Liver (tissue), 9 donors: ENCODE data around the gene PATJ. TPM values are rescaled to one million over a fixed set of nuclear protein-coding genes. Genes with fewer than 3 reads are reported as not detected.

ENCODE experiments used
- DNase-seq: peaks from one replicate; pipeline ENCODE4 v3.0.0-alpha.2; 2017; ENCODE audit warnings: low spot score
- H3K27ac ChIP-seq, 2 donors: one replicate each; pipeline ENCODE4 v1.7.0; 2013; ENCODE audit warnings: inconsistent platforms in 2 of 2, low read length in 2 of 2, control low read depth in 1 of 2, low read depth in 1 of 2, mild to moderate bottlenecking in 1 of 2
- H3K27me3 ChIP-seq, 4 donors: one replicate each; pipeline versions ENCODE4 v1.6.1 to v1.7.0; 2013; ENCODE audit warnings: low read length in 3 of 4, inconsistent platforms in 1 of 4, mild to moderate bottlenecking in 1 of 4, moderate library complexity in 1 of 4; ENCODE audit not compliant: control insufficient read depth in 4 of 4, insufficient read depth in 4 of 4
- H3K36me3 ChIP-seq, 4 donors: one replicate each; pipeline versions ENCODE4 v1.6.1 to v1.7.0; 2013; ENCODE audit warnings: low read length in 3 of 4, mild to moderate bottlenecking in 3 of 4, low read depth in 1 of 4, moderate library complexity in 1 of 4; ENCODE audit not compliant: control insufficient read depth in 4 of 4, insufficient read depth in 3 of 4
- H3K4me1 ChIP-seq, 4 donors: one replicate each; pipeline versions ENCODE4 v1.6.1 to v1.7.0; 2013; ENCODE audit warnings: low read length in 3 of 4, mild to moderate bottlenecking in 3 of 4, moderate library complexity in 1 of 4; ENCODE audit not compliant: control insufficient read depth in 4 of 4, insufficient read depth in 4 of 4
- H3K4me3 ChIP-seq, 3 donors: one replicate each; pipeline versions ENCODE4 v1.6.1 to v1.7.0; 2013; ENCODE audit warnings: low read length in 3 of 3, control low read depth in 1 of 3, low read depth in 1 of 3, mild to moderate bottlenecking in 1 of 3
- H3K9ac ChIP-seq, 2 donors: one replicate each; pipeline ENCODE4 v1.7.0; 2013; ENCODE audit warnings: low read length in 2 of 2, mild to moderate bottlenecking in 2 of 2, moderate library complexity in 2 of 2, control low read depth in 1 of 2, low read depth in 1 of 2
- H3K9me3 ChIP-seq, 4 donors: one replicate each; pipeline versions ENCODE4 v1.6.1 to v1.7.0; 2013; ENCODE audit warnings: low read length in 3 of 4; ENCODE audit not compliant: control insufficient read depth in 4 of 4
- EGR1 ChIP-seq, 2 donors: IDR thresholded peaks; 2 replicates each; pipeline ENCODE4 v1.6.1; 2016 to 2018; ENCODE audit warnings: antibody characterized with exemption in 2 of 2, low read depth in 2 of 2
- FOXA1 ChIP-seq: IDR thresholded peaks from 2 replicates; pipeline ENCODE4 v1.6.1; 2016; ENCODE audit warnings: antibody characterized with exemption
- FOXA2 ChIP-seq: IDR thresholded peaks from 2 replicates; pipeline ENCODE4 v1.6.1; 2016; ENCODE audit warnings: antibody characterized with exemption
- GABPA ChIP-seq, 2 donors: IDR thresholded peaks in 1 of 2; conservative IDR thresholded peaks in 1 of 2; 2 replicates each; pipeline ENCODE4 v1.6.1; 2016; ENCODE audit warnings: antibody characterized with exemption in 2 of 2, mild to moderate bottlenecking in 1 of 2, moderate library complexity in 1 of 2
- HNF4A ChIP-seq, 2 donors: conservative IDR thresholded peaks; 2 replicates each; pipeline ENCODE4 v1.6.1; 2016; ENCODE audit warnings: antibody characterized with exemption in 2 of 2, mild to moderate bottlenecking in 2 of 2
- HNF4G ChIP-seq: IDR thresholded peaks from 2 replicates; pipeline ENCODE4 v1.6.1; 2016; ENCODE audit warnings: antibody characterized with exemption
- JUND ChIP-seq, 2 donors: IDR thresholded peaks; 2 replicates each; pipeline ENCODE4 v1.6.1; 2016; ENCODE audit warnings: antibody characterized with exemption in 2 of 2
- MAX ChIP-seq: IDR thresholded peaks from 2 replicates; pipeline ENCODE4 v1.6.1; 2016; ENCODE audit warnings: antibody characterized with exemption
- NR2F2 ChIP-seq: IDR thresholded peaks from 2 replicates; pipeline ENCODE4 v1.6.1; 2016; ENCODE audit warnings: antibody characterized with exemption
- RAD21 ChIP-seq, 2 donors: IDR thresholded peaks; 2 replicates each; pipeline ENCODE4 v1.6.1; 2016; ENCODE audit warnings: antibody characterized with exemption in 2 of 2, mild to moderate bottlenecking in 2 of 2
- RXRA ChIP-seq, 2 donors: IDR thresholded peaks; 2 replicates each; pipeline ENCODE4 v1.6.1; 2017 to 2018; ENCODE audit warnings: antibody characterized with exemption in 2 of 2, mild to moderate bottlenecking in 1 of 2
- SP1 ChIP-seq: IDR thresholded peaks from 2 replicates; pipeline ENCODE4 v1.6.1; 2018; ENCODE audit warnings: antibody characterized with exemption, mild to moderate bottlenecking
- TAF1 ChIP-seq: conservative IDR thresholded peaks from 2 replicates; pipeline ENCODE4 v1.6.1; 2016; ENCODE audit warnings: antibody characterized with exemption, mild to moderate bottlenecking
- YY1 ChIP-seq: IDR thresholded peaks from 2 replicates; pipeline ENCODE4 v1.6.1; 2016; ENCODE audit warnings: antibody characterized with exemption, mild to moderate bottlenecking
- whole genome bisulfite sequencing: extraction: QIAGEN DNeasy Blood & Tissue Kit; methylation state at CpG from one replicate; pipeline ENCODE4 v1.1.7; 2013; 5-methylcytosine and 5-hydroxymethylcytosine counted together
- polyA plus RNA-seq, 2 donors: library from polyadenylated mRNA; stranded (reverse) in 1 of 2; unstranded in 1 of 2; fragments of 200-250 nt in 1 of 2; fragments of >200 nt in 1 of 2; fragmentation: Nextera tagmentation in 1 of 2; extraction: Ambion mirVana in 1 of 2; gene quantifications; one replicate each; pipeline versions ENCODE4 v1.2.1 to v1.2.3, GENCODE V29; 2013 to 2015
- total RNA-seq, 2 donors: library from RNA; depleted of rRNA; stranded (reverse); fragments of >200 nt; gene quantifications; one replicate each; pipeline ENCODE4 v1.2.3, GENCODE V29; 2014
- TF ChIP-seq, protein P1 (sequence below): fragments of 150-350 bp; IDR thresholded peaks from 2 replicates; pipeline ENCODE4 v1.5.1; 2017; ENCODE audit warnings: improper control_type of control experiment, low read depth, low read length; ENCODE audit not compliant: missing input control
- TF ChIP-seq, protein P2 (sequence below): IDR thresholded peaks from 2 replicates; pipeline ENCODE4 v1.6.1; 2016; ENCODE audit warnings: antibody characterized with exemption
- TF ChIP-seq, protein P3 (sequence below): IDR thresholded peaks from 2 replicates; pipeline ENCODE4 v1.6.1; 2016; ENCODE audit warnings: antibody characterized with exemption
- TF ChIP-seq, protein P4 (sequence below): IDR thresholded peaks from 2 replicates; pipeline ENCODE4 v1.6.1; 2016; ENCODE audit warnings: antibody characterized with exemption, mild to moderate bottlenecking
- donor health status: healthy.
- donor health status: healthy.
- donor health status: healthy.
- donor health status: healthy.
- donor health status: healthy.

PATJ gene
- total and polyA plus RNA-seq, 4 donors, result 5.7 to 29.8 (median 9.0) TPM

DNA sequence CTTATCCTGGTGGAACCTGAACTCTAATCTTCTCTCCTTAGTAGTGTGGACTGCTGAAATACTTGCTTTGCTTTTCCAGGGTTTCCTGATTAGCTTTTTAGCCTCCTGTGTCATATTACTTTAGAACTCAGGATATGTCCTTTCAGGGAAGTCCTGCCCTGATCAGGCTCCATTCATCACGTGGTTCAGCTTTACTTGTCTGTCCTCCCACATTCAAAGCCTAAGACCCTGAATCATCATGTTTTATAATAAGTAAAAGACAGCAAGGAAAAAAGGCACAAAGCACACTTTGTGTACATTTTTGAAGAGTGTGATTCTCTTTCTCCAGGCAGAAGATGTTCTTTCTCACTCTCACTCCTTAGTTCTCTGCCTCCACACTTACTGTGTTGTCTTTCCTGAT lies 70.6 kb downstream of the PATJ start:
- no peaks in the 10 kb centered on the region for H3K9me3 ChIP-seq
- no peaks in the 10 kb centered on the region for H3K27me3 ChIP-seq
- 88% methylated on average over 1 of the region's 1 CpG for WGBS
- no peak overlapping the region for H3K27ac ChIP-seq
- no peak overlapping the region for H3K4me3 ChIP-seq
- no peaks in the 10 kb centered on the region for H3K4me1 ChIP-seq
- H3K9ac ChIP-seq, result no peak overlapping the region
- no peak for DNase-seq
- TF ChIP-seq HNF4A (conservative IDR thresholded peaks at IDR 0.05), result no peak
- TF ChIP-seq RAD21 (IDR thresholded peaks at IDR 0.05), result no peak
- no peak for TF ChIP-seq SP1
- TF ChIP-seq, protein P1, sequence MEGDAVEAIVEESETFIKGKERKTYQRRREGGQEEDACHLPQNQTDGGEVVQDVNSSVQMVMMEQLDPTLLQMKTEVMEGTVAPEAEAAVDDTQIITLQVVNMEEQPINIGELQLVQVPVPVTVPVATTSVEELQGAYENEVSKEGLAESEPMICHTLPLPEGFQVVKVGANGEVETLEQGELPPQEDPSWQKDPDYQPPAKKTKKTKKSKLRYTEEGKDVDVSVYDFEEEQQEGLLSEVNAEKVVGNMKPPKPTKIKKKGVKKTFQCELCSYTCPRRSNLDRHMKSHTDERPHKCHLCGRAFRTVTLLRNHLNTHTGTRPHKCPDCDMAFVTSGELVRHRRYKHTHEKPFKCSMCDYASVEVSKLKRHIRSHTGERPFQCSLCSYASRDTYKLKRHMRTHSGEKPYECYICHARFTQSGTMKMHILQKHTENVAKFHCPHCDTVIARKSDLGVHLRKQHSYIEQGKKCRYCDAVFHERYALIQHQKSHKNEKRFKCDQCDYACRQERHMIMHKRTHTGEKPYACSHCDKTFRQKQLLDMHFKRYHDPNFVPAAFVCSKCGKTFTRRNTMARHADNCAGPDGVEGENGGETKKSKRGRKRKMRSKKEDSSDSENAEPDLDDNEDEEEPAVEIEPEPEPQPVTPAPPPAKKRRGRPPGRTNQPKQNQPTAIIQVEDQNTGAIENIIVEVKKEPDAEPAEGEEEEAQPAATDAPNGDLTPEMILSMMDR, result no peak
- no peak for TF ChIP-seq FOXA1
- TF ChIP-seq YY1, result no peak
- no peak for TF ChIP-seq RXRA (IDR thresholded peaks at IDR 0.05)
- no peak for TF ChIP-seq FOXA2
- no peak for TF ChIP-seq NR2F2
- no peak for TF ChIP-seq TAF1
- TF ChIP-seq HNF4G, result no peak
- no peak for TF ChIP-seq MAX
- no peak for TF ChIP-seq EGR1 (IDR thresholded peaks at IDR 0.05; ENCODE audit: low read depth in 2 of 2)
- TF ChIP-seq, protein P2, sequence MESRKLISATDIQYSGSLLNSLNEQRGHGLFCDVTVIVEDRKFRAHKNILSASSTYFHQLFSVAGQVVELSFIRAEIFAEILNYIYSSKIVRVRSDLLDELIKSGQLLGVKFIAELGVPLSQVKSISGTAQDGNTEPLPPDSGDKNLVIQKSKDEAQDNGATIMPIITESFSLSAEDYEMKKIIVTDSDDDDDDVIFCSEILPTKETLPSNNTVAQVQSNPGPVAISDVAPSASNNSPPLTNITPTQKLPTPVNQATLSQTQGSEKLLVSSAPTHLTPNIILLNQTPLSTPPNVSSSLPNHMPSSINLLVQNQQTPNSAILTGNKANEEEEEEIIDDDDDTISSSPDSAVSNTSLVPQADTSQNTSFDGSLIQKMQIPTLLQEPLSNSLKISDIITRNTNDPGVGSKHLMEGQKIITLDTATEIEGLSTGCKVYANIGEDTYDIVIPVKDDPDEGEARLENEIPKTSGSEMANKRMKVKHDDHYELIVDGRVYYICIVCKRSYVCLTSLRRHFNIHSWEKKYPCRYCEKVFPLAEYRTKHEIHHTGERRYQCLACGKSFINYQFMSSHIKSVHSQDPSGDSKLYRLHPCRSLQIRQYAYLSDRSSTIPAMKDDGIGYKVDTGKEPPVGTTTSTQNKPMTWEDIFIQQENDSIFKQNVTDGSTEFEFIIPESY, result no peak
- TF ChIP-seq JUND (IDR thresholded peaks at IDR 0.05), result no peak
- TF ChIP-seq GABPA (IDR thresholded peaks at IDR 0.05 in 1 of 2, conservative IDR thresholded peaks at IDR 0.05 in 1 of 2), result no peak
- TF ChIP-seq, protein P3, sequence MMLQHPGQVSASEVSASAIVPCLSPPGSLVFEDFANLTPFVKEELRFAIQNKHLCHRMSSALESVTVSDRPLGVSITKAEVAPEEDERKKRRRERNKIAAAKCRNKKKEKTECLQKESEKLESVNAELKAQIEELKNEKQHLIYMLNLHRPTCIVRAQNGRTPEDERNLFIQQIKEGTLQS, result no peak
- TF ChIP-seq, protein P4, sequence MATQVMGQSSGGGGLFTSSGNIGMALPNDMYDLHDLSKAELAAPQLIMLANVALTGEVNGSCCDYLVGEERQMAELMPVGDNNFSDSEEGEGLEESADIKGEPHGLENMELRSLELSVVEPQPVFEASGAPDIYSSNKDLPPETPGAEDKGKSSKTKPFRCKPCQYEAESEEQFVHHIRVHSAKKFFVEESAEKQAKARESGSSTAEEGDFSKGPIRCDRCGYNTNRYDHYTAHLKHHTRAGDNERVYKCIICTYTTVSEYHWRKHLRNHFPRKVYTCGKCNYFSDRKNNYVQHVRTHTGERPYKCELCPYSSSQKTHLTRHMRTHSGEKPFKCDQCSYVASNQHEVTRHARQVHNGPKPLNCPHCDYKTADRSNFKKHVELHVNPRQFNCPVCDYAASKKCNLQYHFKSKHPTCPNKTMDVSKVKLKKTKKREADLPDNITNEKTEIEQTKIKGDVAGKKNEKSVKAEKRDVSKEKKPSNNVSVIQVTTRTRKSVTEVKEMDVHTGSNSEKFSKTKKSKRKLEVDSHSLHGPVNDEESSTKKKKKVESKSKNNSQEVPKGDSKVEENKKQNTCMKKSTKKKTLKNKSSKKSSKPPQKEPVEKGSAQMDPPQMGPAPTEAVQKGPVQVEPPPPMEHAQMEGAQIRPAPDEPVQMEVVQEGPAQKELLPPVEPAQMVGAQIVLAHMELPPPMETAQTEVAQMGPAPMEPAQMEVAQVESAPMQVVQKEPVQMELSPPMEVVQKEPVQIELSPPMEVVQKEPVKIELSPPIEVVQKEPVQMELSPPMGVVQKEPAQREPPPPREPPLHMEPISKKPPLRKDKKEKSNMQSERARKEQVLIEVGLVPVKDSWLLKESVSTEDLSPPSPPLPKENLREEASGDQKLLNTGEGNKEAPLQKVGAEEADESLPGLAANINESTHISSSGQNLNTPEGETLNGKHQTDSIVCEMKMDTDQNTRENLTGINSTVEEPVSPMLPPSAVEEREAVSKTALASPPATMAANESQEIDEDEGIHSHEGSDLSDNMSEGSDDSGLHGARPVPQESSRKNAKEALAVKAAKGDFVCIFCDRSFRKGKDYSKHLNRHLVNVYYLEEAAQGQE, result no peak
- peaks cover 0 to 2% (median under 1%) of the 10 kb centered on the region in 4 donors for H3K36me3 ChIP-seq
